Measurements from ENCODE around the gene TBC1D14.

DNA sequence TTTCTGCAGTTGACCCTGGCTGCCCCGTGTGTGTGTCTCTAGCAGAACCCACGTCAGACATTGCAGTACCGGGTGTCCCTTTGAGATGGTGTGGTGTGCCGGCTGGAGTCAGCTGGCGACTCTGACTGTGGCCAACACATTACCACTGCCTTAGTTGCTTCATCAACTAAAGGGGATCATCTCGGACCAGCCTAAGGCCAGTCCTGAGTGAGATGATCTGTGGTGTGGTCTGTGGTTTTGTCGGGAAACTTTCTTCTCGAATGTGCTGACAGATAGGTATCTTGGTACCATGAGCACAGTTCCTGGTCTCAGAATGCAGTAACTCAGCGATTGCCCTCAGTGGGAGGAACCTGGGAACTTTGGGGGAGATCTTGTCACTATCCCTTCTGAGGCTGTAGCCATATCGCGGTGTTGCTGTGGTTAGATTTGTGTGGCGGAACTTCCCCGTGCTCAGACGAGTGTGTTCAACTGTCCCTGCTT, 15.8 kb downstream of the TBC1D14 start:
- TF ChIP-seq, protein P1, sequence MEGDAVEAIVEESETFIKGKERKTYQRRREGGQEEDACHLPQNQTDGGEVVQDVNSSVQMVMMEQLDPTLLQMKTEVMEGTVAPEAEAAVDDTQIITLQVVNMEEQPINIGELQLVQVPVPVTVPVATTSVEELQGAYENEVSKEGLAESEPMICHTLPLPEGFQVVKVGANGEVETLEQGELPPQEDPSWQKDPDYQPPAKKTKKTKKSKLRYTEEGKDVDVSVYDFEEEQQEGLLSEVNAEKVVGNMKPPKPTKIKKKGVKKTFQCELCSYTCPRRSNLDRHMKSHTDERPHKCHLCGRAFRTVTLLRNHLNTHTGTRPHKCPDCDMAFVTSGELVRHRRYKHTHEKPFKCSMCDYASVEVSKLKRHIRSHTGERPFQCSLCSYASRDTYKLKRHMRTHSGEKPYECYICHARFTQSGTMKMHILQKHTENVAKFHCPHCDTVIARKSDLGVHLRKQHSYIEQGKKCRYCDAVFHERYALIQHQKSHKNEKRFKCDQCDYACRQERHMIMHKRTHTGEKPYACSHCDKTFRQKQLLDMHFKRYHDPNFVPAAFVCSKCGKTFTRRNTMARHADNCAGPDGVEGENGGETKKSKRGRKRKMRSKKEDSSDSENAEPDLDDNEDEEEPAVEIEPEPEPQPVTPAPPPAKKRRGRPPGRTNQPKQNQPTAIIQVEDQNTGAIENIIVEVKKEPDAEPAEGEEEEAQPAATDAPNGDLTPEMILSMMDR (IDR thresholded peaks at IDR 0.05) = no peak
- TF ChIP-seq ZFX (IDR thresholded peaks at IDR 0.05; ENCODE audit: borderline replicate concordance) = no peak
